Activated T-helper 1 cell treated with anti-CD3 and anti-CD28 coated beads, Interleukin-12 subunit alpha, Interleukin-12 subunit beta, Interleukin-2, Interleukin-4 antibody, amounts not matched to agents 30 ng/mL and 10 ng/mL and 1 ng/mL, durations not matched to agents 14 hours and 24 hours and 36 hours (primary cell): ENCODE data around the gene ANXA11. TPM values are rescaled to one million over a fixed set of nuclear protein-coding genes. Genes with fewer than 3 reads are reported as not detected.
"Not testable (repeated sequence)": the region's sequence is repeated elsewhere in the genome, so short reads cannot be mapped to it uniquely, and the experiment has no call there.

Experiments used
- DNase-seq: peaks from one replicate; pipeline ENCODE4 v3.0.0; 2021; ENCODE audit warnings: low spot score
- H3K27ac Mint-ChIP-seq: one replicate; pipeline ENCODE4 v1.8.0; 2021; ENCODE audit warnings: mild to moderate bottlenecking, mixed read lengths
- H3K27me3 Mint-ChIP-seq: one replicate; pipeline ENCODE4 v1.8.0; 2022; ENCODE audit warnings: mild to moderate bottlenecking, moderate library complexity, mixed read lengths; ENCODE audit not compliant: insufficient read depth
- H3K36me3 Mint-ChIP-seq: one replicate; pipeline ENCODE4 v1.8.0; 2021; ENCODE audit warnings: low read depth, mixed read lengths
- H3K4me1 Mint-ChIP-seq: one replicate; pipeline ENCODE4 v1.8.0; 2021; ENCODE audit warnings: low read depth, mixed read lengths
- H3K4me3 Mint-ChIP-seq: one replicate; pipeline ENCODE4 v1.8.0; 2021; ENCODE audit warnings: mild to moderate bottlenecking, moderate library complexity, mixed read lengths
- H3K9me3 Mint-ChIP-seq: one replicate; pipeline ENCODE4 v1.8.0; 2021; ENCODE audit warnings: mixed read lengths
- intact Hi-C: fragments of 100-400 bp; cut with micrococcal nuclease; formaldehyde crosslinking; loops from one replicate; pipeline ENCODE4 v1.15.1; 2024
- total RNA-seq: library from RNA; stranded (reverse); gene quantifications from 2 replicates; pipeline ENCODE4 v1.2.3, GENCODE V29; 2022

ANXA11 gene
- total RNA-seq, 1 donor from 2014 or later = 216 TPM

- Mint-ChIP-seq H3K27ac (no peak overlapping the region), H3K27me3 (peaks cover 2% of the 10 kb centered on the region), H3K4me3 (no peak overlapping the region), H3K9me3 (no peaks in the 10 kb centered on the region), H3K36me3 (no peaks in the 10 kb centered on the region), H3K4me1 (peaks cover 20% of the 10 kb centered on the region)
- intact Hi-C loops = no loop called here
- DNase-seq = no peak
These were observed 63.5 kb downstream of the ANXA11 start for GRCh38 chr10:80141696-80142460.

GRCh38 chr10:80140251-80140650, 65.1 kb downstream of the ANXA11 start:
- no peak for DNase-seq
- no peaks in the 10 kb centered on the region for H3K36me3 Mint-ChIP-seq
- no peak overlapping the region for H3K27ac Mint-ChIP-seq
- no peak overlapping the region for H3K4me3 Mint-ChIP-seq
- intact Hi-C loops = no loop called here
- H3K27me3 Mint-ChIP-seq = peaks cover 2% of the 10 kb centered on the region
- no peaks in the 10 kb centered on the region for H3K9me3 Mint-ChIP-seq
- H3K4me1 Mint-ChIP-seq = peaks cover 14% of the 10 kb centered on the region

GRCh38 chr10:80139265-80139664, 66.1 kb downstream of the ANXA11 start:
- Mint-ChIP-seq H3K27ac (no peak overlapping the region), H3K27me3 (peaks cover 7% of the 10 kb centered on the region), H3K4me1 (peaks cover 6% of the 10 kb centered on the region), H3K4me3 (no peak overlapping the region), H3K9me3 (no peaks in the 10 kb centered on the region), H3K36me3 (no peaks in the 10 kb centered on the region)
- no peak for DNase-seq
- intact Hi-C loops = no loop called here

- intact Hi-C loops = no loop called here
- no peak for DNase-seq
- Mint-ChIP-seq H3K27ac (no peak overlapping the region), H3K27me3 (peaks cover 19% of the 10 kb centered on the region), H3K36me3 (no peaks in the 10 kb centered on the region), H3K4me1 (no peaks in the 10 kb centered on the region), H3K9me3 (no peaks in the 10 kb centered on the region), H3K4me3 (no peak overlapping the region)
These were observed 67.4 kb downstream of the ANXA11 start for GRCh38 chr10:80137920-80138319.

GRCh38 chr10:80137031-80137862, 68.1 kb downstream of the ANXA11 start:
- peaks cover 21% of the 10 kb centered on the region for H3K27me3 Mint-ChIP-seq
- no peaks in the 10 kb centered on the region for H3K4me1 Mint-ChIP-seq
- no peak overlapping the region for H3K4me3 Mint-ChIP-seq
- no peaks in the 10 kb centered on the region for H3K36me3 Mint-ChIP-seq
- intact Hi-C loops = no loop called here
- no peak overlapping the region for H3K27ac Mint-ChIP-seq
- DNase-seq = no peak
- no peaks in the 10 kb centered on the region for H3K9me3 Mint-ChIP-seq

GRCh38 chr10:80136134-80136571, 69.2 kb downstream of the ANXA11 start:
- no peaks in the 10 kb centered on the region for H3K36me3 Mint-ChIP-seq
- intact Hi-C loops = no loop called here
- no peak overlapping the region for H3K4me3 Mint-ChIP-seq
- no peaks in the 10 kb centered on the region for H3K9me3 Mint-ChIP-seq
- no peaks in the 10 kb centered on the region for H3K4me1 Mint-ChIP-seq
- H3K27ac Mint-ChIP-seq = no peak overlapping the region
- no peak for DNase-seq
- H3K27me3 Mint-ChIP-seq = peaks cover 32% of the 10 kb centered on the region

- H3K36me3 Mint-ChIP-seq = not testable (repeated sequence)
- peaks cover 40% of the 10 kb centered on the region for H3K27me3 Mint-ChIP-seq
These were observed 71.7 kb downstream of the ANXA11 start for GRCh38 chr10:80133687-80134086.

GRCh38 chr10:80133206-80133605, 72.1 kb downstream of the ANXA11 start:
- no peaks in the 10 kb centered on the region for H3K4me1 Mint-ChIP-seq
- no peak for DNase-seq
- no peak overlapping the region for H3K4me3 Mint-ChIP-seq
- H3K27ac Mint-ChIP-seq = no peak overlapping the region
- no peaks in the 10 kb centered on the region for H3K9me3 Mint-ChIP-seq
- intact Hi-C loops = no loop called here
- no peaks in the 10 kb centered on the region for H3K36me3 Mint-ChIP-seq
- H3K27me3 Mint-ChIP-seq = peaks cover 40% of the 10 kb centered on the region

More at GRCh38 chr10:80133687-80134086, 71.7 kb downstream of the ANXA11 start:
- H3K4me3 Mint-ChIP-seq, H3K9me3 Mint-ChIP-seq, H3K27ac Mint-ChIP-seq, DNase-seq, intact Hi-C loops, H3K4me1 Mint-ChIP-seq: not testable (repeated sequence)

GRCh38 chr10:80132299-80133139, 72.8 kb downstream of the ANXA11 start, which contains the start of gene PLAC9:
Gene PLAC9 (plus strand): TSS chr10:80132730. CDS start chr10:80132763, 33 bp downstream.
- DNase-seq = no peak
- Mint-ChIP-seq H3K9me3 (no peaks in the 10 kb centered on the region), H3K36me3 (no peaks in the 10 kb centered on the region), H3K4me3 (no peak within 1 kb of the TSS), H3K27me3 (peaks cover 38% of the 10 kb centered on the region), H3K27ac (no peak within 1 kb of the TSS), H3K4me1 (no peaks in the 10 kb centered on the region)
- intact Hi-C loops = no loop called here

- H3K36me3 Mint-ChIP-seq = no peaks in the 10 kb centered on the region
- no peak overlapping the region for H3K27ac Mint-ChIP-seq
- H3K27me3 Mint-ChIP-seq = peaks cover 40% of the 10 kb centered on the region
- H3K9me3 Mint-ChIP-seq = no peaks in the 10 kb centered on the region
- intact Hi-C loops = no loop called here
- DNase-seq = no peak
- H3K4me3 Mint-ChIP-seq = no peak overlapping the region
- H3K4me1 Mint-ChIP-seq = no peaks in the 10 kb centered on the region
These were observed 73.8 kb downstream of the ANXA11 start for GRCh38 chr10:80131499-80131901.

GRCh38 chr10:80126876-80127275, 78.5 kb downstream of the ANXA11 start:
- Mint-ChIP-seq H3K4me3 (no peak overlapping the region), H3K27ac (no peak overlapping the region)

GRCh38 chr10:80122746-80123145, 82.6 kb downstream of the ANXA11 start:
- H3K4me3 Mint-ChIP-seq = no peak overlapping the region
- H3K9me3 Mint-ChIP-seq = no peaks in the 10 kb centered on the region
- no peaks in the 10 kb centered on the region for H3K36me3 Mint-ChIP-seq
- DNase-seq = no peak
- H3K27ac Mint-ChIP-seq = no peak overlapping the region
- H3K4me1 Mint-ChIP-seq = no peaks in the 10 kb centered on the region
- H3K27me3 Mint-ChIP-seq = peaks cover 12% of the 10 kb centered on the region
- intact Hi-C loops = no loop called here

More at GRCh38 chr10:80126876-80127275, 78.5 kb downstream of the ANXA11 start:
- H3K27me3 Mint-ChIP-seq = peaks cover 20% of the 10 kb centered on the region
- H3K4me1 Mint-ChIP-seq = no peaks in the 10 kb centered on the region
- no peaks in the 10 kb centered on the region for H3K9me3 Mint-ChIP-seq
- DNase-seq = no peak
- no peaks in the 10 kb centered on the region for H3K36me3 Mint-ChIP-seq
- intact Hi-C loops = no loop called here
